Osteocyte (in vitro differentiated cells): ENCODE results near the gene NCOR2. TPM values are rescaled to one million over a fixed set of nuclear protein-coding genes. Genes with fewer than 3 reads are reported as not detected.

Experiments
- DNase-seq: peaks from one replicate; pipeline ENCODE4 v3.0.0; 2021; ENCODE audit warnings: mixed read lengths; ENCODE audit not compliant: unreplicated experiment; ENCODE audit errors: extremely low spot score
- H3K27ac Mint-ChIP-seq: one replicate; pipeline ENCODE4 v1.8.0; 2021; ENCODE audit warnings: mild to moderate bottlenecking, mixed read lengths; ENCODE audit not compliant: unreplicated experiment
- H3K27me3 Mint-ChIP-seq: one replicate; pipeline ENCODE4 v1.8.0; 2021; ENCODE audit warnings: mixed read lengths; ENCODE audit not compliant: unreplicated experiment
- H3K36me3 Mint-ChIP-seq: one replicate; pipeline ENCODE4 v1.8.0; 2021; ENCODE audit warnings: mixed read lengths; ENCODE audit not compliant: unreplicated experiment
- H3K4me1 Mint-ChIP-seq: one replicate; pipeline ENCODE4 v1.8.0; 2021; ENCODE audit warnings: mixed read lengths; ENCODE audit not compliant: unreplicated experiment
- H3K4me3 Mint-ChIP-seq: one replicate; pipeline ENCODE4 v1.8.0; 2021; ENCODE audit warnings: mild to moderate bottlenecking, moderate library complexity, mixed read lengths; ENCODE audit not compliant: unreplicated experiment
- H3K9me3 Mint-ChIP-seq: one replicate; pipeline ENCODE4 v1.8.0; 2021; ENCODE audit warnings: mixed read lengths; ENCODE audit not compliant: unreplicated experiment
- CTCF ChIP-seq: fragments of 200-600 bp; sonication (generic); IDR thresholded peaks from 2 replicates; pipeline ENCODE4 v1.5.0; 2021; ENCODE audit warnings: antibody characterized with exemption, mild to moderate bottlenecking, moderate library complexity
- total RNA-seq: library from RNA; stranded (reverse); gene quantifications from 2 replicates; pipeline ENCODE4 v1.2.1, GENCODE V29; 2021

NCOR2 gene
- total RNA-seq, 1 donor from 2014 or later: 362 TPM

GRCh38 chr12:124567673-124568373 is 411 bp upstream of the NCOR2 start:
- DNase-seq: peak; percentile 96
- peaks cover 44% of the 10 kb centered on the region for H3K4me1 Mint-ChIP-seq
- no peaks in the 10 kb centered on the region for H3K9me3 Mint-ChIP-seq
- H3K4me3 Mint-ChIP-seq: peak overlapping the region; percentile 80
- H3K36me3 Mint-ChIP-seq: no peaks in the 10 kb centered on the region
- peak overlapping the region; percentile 95 for H3K27ac Mint-ChIP-seq
- no peak for TF ChIP-seq CTCF
- H3K27me3 Mint-ChIP-seq: no peaks in the 10 kb centered on the region

- DNase-seq: peak; percentile 91
- Mint-ChIP-seq H3K36me3 (no peaks in the 10 kb centered on the region), H3K27me3 (no peaks in the 10 kb centered on the region), H3K4me3 (peak overlapping the region; percentile 87), H3K9me3 (no peaks in the 10 kb centered on the region), H3K4me1 (peaks cover 57% of the 10 kb centered on the region), H3K27ac (peak overlapping the region; percentile 77)
- TF ChIP-seq CTCF: no peak
Observed at GRCh38 chr12:124566161-124566996, 1.0 kb downstream of the NCOR2 start.

GRCh38 chr12:124565656-124566160 is 1.7 kb downstream of the NCOR2 start:
- no peaks in the 10 kb centered on the region for H3K27me3 Mint-ChIP-seq
- DNase-seq: no peak
- H3K36me3 Mint-ChIP-seq: no peaks in the 10 kb centered on the region
- H3K9me3 Mint-ChIP-seq: no peaks in the 10 kb centered on the region
- H3K27ac Mint-ChIP-seq: peak overlapping the region; percentile 77
- no peak for TF ChIP-seq CTCF
- peak overlapping the region; percentile 87 for H3K4me3 Mint-ChIP-seq
- H3K4me1 Mint-ChIP-seq: peaks cover 64% of the 10 kb centered on the region

- Mint-ChIP-seq H3K9me3 (no peaks in the 10 kb centered on the region), H3K27me3 (no peaks in the 10 kb centered on the region), H3K36me3 (no peaks in the 10 kb centered on the region), H3K4me1 (peaks cover 69% of the 10 kb centered on the region), H3K4me3 (peak overlapping the region; percentile 87), H3K27ac (no peak overlapping the region)
- no peak for DNase-seq
- TF ChIP-seq CTCF: no peak
Observed at GRCh38 chr12:124564971-124565491, 2.4 kb downstream of the NCOR2 start.
